Medulla oblongata (tissue), 1 donor: ENCODE results near the gene USP7.
"Not testable (repeated sequence)": the region's sequence is repeated elsewhere in the genome, so short reads cannot be mapped to it uniquely, and the experiment has no call there.

Experiments used
- DNase-seq: peaks from one replicate; pipeline ENCODE4 v3.0.0-alpha.2; 2015; ENCODE audit errors: extremely low spot score

Gene USP7

GRCh38 chr16:8880839-8881510, 82.7 kb downstream of the USP7 start:
- no peak for DNase-seq

- DNase-seq: no peak
These were observed 85.2 kb downstream of the USP7 start for GRCh38 chr16:8878523-8878911.

- DNase-seq: no peak
These were observed 85.7 kb downstream of the USP7 start for GRCh38 chr16:8877894-8878522.

- DNase-seq: not testable (repeated sequence)
These were observed 88.4 kb downstream of the USP7 start for GRCh38 chr16:8875317-8875716.

DNA sequence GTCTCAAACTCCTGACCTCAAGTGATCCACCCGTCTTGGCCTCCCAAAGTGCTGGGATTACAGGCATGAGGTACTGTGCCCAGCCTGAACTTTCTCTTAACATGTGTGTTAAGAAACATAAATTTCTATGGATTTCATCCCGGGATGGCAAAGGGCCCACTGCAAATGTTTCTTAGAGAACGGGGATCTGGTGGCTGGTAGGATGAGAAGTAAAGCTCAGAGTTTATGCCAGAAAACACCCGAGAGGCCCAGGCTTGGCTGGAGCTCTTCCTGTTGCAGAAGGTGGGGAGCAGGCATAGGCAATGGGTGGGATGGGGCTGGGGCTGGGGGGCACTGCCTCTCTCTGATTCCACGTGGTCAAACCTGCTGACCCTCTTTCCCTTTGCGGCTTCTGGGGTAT, 89.3 kb downstream of the USP7 start:
- DNase-seq: no peak

- DNase-seq: not testable (repeated sequence)
These were observed 89.9 kb downstream of the USP7 start for GRCh38 chr16:8873866-8874195.

DNA sequence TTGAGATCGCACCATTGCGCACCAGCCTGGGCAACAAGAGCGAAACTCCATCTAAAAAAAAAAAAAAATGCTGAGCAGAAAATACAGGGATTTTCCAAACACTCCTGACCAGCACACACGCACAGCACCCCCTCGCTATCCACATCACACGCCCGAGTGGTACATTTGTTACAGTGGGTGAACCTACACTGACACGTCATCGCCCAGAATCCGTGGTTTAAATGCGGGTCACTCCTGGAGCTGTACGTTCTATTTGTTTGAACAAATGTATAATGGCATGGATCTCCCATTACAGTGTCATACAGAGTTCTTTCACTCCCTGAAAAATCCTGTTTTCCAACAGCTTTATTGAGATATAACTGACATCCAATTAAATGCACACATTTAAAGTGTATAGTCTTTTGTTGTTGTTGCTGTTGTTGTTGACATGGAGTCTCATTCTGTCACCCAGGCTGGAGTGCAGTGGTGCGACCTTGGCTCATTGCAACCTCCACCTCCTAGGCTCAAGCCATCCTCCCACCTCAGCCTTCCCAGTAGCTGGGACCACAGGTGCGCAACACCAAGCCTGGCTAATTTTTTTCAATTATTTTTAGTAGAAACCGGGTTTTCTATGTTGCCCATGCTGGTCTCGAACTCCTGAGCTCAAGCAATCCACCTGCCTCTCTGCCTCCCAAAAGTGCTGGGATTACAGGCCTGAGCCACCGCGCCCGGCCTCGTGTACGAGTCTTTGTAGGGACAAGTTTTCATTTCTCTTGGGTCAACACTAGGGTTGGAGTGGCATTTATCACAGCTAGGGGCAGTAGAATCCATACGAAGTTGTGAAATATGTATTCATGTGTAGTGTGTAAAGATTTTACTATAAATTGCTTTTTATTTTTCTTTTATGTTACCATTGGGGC, 90.5 kb downstream of the USP7 start:
- no peak for DNase-seq

GRCh38 chr16:8872071-8872470, 91.6 kb downstream of the USP7 start:
- DNase-seq: no peak

DNA sequence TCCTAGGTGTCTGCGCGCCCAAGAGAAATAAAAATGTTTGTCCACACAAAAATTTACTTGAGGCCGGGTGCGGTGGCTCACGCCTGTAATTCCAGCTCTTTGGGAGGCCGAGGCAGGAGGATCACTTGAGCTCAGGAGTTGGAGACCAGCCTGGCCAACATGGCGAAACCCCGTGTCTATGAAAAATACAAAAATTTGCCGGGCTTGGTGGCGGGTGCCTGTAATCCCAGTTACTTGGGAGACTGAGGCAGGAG, 93.8 kb downstream of the USP7 start:
- DNase-seq: not testable (repeated sequence)

GRCh38 chr16:8869212-8869987, 94.3 kb downstream of the USP7 start:
- DNase-seq: no peak

DNA sequence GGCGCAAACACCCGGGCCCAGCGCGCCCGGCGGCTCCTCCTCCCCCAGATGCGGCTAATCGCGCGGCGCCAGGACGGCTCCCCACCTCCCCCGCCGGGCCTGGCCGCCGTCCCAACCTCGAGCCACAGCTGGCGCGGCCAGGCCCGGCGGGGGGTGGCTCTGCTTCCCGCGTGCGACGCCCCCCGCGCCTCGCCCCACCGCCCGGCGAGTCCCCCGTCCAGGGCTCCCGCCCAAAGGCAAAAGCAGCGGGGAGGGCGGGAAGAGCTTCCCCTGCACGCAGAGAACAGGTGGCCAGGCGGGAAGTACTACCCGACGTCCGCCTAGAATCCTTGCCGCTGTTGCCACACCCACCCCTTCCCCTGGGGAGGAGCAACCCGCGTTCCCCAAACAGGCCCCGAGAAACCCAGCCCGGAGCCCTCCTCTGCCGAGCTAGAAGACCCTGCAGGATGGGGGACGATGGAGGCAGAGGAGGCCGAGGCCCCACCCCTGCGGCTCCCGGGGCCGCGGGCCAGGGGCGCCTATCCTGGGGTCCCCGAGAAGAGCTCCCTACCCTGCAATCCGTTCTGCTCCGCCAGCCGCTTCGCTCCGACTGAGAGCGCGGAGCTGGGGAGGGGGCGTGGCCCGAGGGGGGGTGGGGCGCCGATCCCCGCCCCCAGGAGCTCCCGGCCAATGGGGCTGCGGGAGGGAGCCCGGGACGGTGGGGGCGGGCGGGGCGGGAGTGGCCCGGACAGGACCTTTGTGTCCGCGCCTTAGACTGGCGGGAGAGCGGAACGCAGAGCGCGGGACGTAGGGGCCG, 95.1 kb downstream of the USP7 start, which contains the start of gene CARHSP1:
TSS of gene CARHSP1 (minus strand) at position 591 of the 796 bp plus-strand sequence. CDS start 9,678 bp downstream, outside the sequence.
- DNase-seq: peak; percentile 91

DNA sequence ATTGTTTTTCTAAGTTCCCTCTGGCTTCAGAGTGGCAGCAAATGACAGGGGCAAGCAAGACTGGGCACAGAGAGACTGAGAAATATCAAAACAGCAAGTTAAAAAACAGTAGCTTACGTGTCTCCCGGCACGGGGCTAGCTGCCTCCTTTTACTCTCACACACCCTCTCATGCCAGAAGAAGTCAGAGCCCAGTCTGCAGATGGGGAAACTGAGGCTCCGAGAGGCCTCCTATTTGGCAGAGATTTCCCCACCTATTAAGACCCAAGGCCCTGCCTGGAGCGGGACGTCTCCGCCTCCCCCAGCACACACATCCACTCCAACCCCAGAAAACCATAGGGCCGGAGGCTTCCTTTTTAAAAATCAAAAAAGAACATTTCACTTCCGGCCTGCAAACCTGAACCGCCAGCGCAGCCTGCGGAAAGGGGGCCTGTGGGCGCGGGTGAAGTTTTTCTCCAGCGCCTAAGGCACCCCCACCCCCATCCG, 95.7 kb downstream of the USP7 start:
- no peak for DNase-seq

DNA sequence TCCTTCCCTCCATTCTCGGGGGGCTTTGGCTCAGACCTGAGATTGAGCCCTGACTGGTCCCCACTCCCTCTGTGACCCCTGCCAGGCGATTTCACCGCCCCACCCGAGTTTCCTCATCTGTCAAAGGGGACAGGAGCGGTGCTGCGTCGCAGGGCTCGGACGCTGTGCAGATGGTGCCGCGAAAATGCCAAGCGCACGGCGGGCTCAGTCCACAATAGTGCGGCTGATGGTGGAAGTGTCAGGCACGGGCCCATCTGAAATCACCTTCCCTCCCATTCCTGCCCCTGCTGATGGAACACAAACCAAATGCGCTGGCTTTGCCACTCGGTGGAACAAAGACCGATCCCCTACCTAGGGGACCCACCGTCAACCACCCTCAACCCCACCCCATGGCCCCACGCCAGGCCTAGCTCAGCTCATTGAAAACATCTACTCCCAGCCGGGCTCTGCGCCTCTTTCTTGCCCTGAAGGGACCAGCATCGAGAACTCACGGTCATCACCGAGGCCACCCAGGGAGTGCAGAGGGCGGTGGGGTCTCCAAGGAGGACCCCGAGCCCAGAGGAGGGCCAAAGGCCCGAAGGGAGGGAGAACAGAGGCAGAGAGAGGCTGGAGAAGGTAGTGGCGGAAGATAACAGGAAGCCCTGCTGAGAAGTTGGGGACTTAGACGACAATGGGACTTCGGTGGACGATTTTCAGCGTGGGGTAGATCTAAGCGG, 96.3 kb downstream of the USP7 start:
- no peak for DNase-seq

- no peak for DNase-seq
These were observed 96.9 kb downstream of the USP7 start for GRCh38 chr16:8866884-8867215.

DNA sequence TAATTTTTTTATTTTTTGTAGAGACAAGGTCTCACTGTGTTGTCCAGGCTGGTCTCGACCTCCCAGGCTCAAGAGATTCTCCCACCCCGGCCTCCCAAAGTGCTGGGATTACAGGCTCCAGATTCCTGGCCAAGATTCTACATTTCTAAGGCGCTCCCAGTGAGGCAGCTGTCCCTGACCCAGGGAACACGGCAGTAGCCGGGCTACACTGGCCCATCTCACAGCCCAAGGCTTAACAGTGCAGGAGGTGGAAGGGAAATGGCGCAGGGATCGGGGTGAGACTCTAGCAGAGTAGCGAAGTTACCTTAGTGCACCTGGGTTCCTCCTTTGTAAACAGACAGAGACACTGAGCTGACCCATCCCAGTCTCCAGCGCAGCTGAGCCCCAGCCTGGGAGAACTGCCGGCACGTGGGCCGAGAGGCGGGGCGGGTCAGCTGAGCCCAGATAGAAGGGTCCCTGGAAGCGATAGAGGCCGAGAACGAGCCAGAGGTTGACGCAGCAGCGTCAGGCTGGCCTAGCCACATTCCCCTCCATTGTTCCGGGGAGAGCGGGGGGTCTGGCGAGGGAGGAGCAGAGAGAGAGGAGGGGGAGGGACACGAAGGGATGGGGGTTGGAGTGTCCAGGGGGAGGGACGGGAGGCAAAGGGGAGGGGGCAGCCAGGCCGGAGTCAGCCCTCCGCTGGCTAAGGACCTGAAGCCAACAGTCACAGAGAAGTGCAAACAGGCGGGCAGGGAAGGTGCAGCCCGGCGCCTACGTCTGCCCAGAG, 97.4 kb downstream of the USP7 start:
- peak; percentile 62 for DNase-seq

DNA sequence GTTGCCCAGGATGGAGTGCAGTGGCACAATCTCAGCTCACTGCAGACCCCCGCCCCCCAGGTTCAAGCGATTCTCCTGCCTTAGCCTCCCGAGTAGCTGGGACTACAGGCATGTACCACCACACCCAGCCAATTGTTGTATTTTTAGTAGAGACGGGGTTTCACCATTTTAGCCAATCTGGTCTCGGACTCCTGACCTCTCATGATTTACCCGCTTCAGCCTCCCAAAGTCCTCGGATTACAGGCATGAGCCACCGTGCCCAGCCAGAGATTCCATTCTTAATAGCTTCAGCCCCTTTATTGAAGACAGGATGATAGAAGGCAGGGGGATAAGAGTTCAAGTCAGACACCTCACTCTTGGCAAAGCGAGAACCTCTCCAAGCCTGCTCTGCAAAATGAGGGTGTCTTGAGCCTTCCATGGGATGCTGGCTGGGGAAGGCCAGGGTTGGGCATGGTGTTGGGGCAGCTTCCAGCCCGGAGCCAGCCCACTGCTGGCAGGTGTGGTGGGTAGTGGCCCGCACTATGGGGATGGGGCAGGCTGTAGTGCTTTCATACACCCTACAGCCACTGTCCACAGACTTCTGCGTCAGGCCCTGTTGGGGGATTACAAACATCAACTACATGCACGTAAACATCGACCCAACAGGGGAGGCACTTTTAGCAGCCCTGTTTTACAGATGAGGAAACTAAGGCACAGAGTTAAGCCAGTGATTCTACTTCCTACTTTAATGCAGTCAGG, 98.4 kb downstream of the USP7 start:
- DNase-seq: no peak

DNA sequence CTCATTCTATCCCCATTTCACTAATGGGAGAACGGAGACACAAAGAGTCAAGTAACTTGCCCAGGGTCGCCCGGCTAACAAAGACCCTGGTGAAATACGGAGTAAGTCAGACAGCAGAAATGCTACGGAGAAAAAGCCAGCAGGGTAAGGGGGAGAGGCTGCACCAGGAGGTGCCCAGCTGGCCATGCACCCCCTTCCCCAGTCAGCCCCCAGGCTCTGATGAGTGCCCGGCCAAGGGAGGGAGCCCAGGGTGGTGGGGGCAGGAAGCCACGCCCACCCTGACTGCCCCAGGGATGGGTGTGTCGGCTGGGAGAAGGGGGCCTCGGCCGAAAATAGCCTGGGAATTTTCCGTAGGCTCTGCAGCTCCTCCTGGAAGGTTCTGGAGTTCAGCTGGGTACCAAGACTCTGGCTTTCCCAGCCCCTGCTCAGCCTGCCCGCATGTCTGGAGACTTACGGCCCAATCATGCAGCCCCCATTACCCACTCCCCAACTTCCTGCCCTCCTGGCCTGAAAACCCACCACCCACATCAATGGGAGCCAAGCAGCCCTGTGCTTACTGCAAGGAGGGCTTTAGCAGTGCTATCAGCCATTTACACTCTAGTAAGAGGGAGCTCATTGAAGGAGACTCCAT, 99.1 kb downstream of the USP7 start:
- DNase-seq: no peak

DNA sequence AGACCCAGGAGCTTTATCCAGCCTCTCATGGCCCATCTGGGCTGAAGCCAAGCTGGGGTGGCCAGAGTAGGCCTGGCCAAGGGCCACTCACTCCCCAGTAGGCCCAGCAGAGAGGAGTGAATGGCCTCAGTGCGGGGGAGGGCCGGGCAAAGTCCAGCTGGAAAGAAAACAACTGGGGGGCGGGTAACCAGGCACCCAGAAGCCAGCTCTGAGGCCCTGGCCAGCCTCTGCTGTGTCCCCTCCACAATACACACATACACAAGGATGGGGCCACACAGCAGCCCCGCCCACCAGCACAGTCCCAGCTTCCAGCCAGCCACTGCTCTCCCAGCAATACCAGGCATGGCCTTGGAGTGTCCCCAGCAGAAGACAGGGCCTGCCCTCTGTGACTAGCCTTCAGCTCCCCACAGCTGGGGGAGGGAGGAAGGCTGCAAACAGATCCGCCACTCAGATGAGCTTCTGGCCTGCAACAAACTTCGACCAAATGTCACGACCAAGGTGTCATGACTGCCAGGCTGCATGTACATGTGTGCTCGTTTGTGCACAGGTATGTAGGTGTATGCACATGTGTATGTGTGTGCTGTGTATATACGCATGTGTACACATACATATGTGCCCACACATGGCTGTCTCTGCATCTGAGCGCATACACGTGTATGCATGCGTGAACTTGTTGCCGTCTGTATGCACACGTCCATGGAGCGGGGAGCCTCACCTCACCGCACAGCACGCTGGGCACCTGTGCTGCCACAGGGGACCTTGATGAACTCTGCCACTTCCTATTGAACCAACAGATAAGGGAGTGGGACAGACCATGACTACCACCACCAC, 99.9 kb downstream of the USP7 start:
- peak; percentile 90 for DNase-seq
